HG03460 (cell line): ENCODE data around the gene TMEM165.
A peak's percentile ranks its signal among the peaks of the same experiment; 100 is the strongest.
"Not testable (repeated sequence)": the region's sequence is repeated elsewhere in the genome, so short reads cannot be mapped to it uniquely, and the experiment has no call there.

ENCODE experiments used
- ATAC-seq: cut with Tn5 transposase; IDR thresholded peaks from one replicate; pipeline ENCODE4 v1.9.1; 2021; ENCODE audit not compliant: unreplicated experiment

TMEM165 gene

DNA sequence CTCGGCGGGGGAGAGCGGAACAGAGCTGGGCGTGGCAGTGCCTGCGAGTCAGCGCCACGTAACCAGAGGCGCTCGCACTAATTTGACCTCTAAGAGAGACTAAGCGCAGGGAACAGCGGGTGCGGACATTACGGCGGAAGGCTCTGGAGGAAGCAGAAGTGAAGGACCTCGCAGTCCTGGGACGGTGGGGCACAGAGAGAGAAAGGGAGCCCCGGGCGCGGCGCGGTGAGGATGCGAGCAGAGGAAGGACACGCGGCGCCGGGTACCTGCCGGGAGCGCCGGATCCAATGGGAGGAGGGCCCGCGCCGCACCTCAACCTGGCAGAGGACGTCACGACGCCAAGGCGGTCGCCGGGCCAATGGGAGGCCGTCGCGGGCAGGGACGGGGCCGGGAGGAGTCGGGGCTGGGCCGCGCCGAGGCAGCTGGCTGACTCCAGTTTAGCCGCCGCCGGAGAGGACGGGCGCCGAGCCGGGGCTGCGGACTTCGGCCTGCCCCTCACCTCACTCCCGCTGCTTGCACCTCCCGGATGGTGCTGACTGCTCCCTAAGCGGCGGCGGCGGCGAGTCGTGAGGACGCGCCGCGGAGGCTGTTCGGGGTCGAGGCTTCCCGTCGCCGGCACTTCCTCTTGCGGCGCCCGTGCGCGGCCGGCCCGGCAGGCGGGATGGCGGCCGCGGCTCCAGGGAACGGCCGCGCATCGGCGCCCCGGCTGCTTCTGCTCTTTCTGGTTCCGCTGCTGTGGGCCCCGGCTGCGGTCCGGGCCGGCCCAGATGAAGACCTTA, at the start of gene TMEM165:
TMEM165 (plus strand) TSS at position 429 of the 779 bp plus-strand sequence; CDS start at position 662, 233 bp downstream.
- ATAC-seq: peak; percentile 89

DNA sequence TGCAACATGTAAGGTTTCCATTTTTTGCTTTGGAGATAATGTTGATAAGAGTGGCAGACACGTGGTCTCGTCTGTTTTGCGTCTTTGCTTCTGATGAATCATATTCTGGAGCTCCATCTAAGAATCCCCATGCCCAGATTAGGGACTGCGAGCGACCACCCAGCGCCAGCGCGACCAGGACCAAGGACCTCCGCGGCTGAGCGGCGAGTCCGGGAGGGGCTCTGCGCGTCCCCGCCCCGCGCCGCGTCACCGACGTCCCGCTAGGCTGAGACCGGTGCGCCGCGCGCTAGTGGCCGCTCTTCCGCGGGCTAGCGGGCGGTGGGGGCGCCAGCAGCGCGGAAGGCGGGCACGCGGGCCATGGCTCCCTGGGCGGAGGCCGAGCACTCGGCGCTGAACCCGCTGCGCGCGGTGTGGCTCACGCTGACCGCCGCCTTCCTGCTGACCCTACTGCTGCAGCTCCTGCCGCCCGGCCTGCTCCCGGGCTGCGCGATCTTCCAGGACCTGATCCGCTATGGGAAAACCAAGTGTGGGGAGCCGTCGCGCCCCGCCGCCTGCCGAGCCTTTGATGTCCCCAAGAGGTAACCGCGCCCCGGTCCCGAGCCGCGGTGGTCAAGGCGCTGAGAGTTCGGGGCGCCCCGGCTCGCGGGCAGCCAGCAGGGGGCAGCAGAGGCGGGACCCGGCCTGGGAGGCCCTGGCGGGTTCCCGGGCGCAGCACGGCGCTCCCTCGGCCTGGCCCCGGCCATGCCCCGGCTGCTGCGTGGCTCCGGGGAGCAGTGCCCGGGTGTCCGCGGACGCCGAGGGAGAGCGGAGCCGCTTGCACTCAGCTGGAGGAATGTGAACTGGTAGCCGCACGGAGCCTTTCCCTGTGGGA, 49.5 kb upstream of the TMEM165 start, which contains the start of gene SRD5A3:
SRD5A3 (plus strand) TSS at position 263 of the 871 bp plus-strand sequence; CDS start at position 358, 95 bp downstream.
- peak; percentile 95 for ATAC-seq

DNA sequence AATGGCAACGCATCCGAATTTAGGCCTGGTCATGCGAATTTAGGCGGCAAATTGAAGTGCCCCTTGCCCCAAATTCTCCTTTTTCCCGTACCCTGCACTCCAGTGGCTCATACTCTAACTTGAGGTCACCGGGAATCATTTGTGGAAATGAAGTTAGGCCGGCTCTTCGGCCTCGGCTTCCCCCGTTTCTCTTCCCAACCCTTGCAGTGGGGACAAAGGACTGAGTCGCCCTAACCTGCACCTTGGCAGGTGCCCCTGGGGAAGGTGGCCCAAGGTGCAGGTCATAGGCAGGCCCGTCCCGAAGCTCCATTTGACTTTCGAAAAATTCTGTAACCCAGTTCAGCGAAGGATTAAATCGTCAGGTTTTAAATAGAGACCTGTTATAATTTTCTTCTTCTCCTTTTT, 48.9 kb upstream of the TMEM165 start:
- no peak for ATAC-seq

GRCh38 chr4:55347610-55348228, 48.0 kb upstream of the TMEM165 start:
- no peak for ATAC-seq

DNA sequence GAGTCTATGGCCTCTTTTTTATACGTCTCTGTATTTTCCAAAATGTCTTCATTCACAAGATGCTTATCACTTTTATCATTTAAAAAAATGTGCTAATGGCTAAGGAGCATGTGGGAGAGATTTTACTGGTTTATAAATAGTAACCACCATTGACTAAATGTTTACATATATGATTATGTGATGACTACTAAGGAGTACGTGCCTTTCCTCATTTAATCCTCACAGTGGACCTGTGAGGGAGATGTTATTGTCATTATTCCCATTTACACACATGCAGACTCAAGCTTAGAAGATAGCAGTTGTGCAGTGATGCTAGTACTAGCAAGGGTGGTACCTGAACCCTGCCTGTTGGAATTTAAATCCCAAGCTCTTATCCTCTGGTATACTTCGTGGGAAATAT, 47.3 kb upstream of the TMEM165 start:
- no peak for ATAC-seq

GRCh38 chr4:55350870-55351269, 44.9 kb upstream of the TMEM165 start:
- not testable (repeated sequence) for ATAC-seq

DNA sequence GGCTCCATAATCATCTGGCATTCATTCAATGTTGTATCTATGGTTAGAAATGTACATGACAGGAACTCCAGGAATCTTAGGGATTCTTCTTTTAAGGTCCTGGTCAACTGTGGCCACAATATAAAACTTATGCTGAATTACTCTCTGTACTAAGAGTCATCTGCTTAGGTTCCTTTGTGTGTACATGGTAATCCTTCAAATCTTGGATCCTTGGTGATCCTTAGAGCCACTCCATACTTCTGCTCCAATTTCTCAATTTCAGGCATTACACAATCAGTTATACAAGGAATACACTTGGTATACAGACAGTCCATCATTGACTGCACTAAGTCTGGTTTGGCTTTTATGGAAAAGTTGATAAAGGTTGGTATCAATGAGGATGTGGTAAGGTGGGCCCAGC, 43.9 kb upstream of the TMEM165 start:
- ATAC-seq: no peak

GRCh38 chr4:55352726-55353125, 43.0 kb upstream of the TMEM165 start:
- ATAC-seq: no peak

GRCh38 chr4:55353228-55353747, 42.5 kb upstream of the TMEM165 start:
- ATAC-seq: not testable (repeated sequence)

DNA sequence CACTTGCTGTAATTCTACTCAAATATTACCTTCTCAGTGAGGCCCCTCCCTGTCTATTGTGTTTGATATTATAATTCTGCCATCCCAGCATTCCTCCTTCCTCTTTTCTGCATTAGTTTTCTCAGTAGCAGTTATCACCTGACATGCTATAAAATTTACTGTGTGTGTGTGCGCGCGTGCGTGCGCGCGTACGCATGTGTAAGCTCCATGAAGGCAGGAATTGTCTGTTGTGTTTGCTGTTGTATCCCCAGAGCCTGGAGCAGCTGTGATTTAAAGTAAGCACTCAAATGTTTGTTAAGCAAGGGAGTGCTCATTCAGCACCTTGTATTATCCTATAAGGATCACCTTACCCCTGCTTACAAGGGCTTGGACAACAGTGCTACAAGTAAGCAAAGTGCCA, 41.1 kb upstream of the TMEM165 start:
- no peak for ATAC-seq

GRCh38 chr4:55355555-55355954, 40.2 kb upstream of the TMEM165 start:
- ATAC-seq: no peak

DNA sequence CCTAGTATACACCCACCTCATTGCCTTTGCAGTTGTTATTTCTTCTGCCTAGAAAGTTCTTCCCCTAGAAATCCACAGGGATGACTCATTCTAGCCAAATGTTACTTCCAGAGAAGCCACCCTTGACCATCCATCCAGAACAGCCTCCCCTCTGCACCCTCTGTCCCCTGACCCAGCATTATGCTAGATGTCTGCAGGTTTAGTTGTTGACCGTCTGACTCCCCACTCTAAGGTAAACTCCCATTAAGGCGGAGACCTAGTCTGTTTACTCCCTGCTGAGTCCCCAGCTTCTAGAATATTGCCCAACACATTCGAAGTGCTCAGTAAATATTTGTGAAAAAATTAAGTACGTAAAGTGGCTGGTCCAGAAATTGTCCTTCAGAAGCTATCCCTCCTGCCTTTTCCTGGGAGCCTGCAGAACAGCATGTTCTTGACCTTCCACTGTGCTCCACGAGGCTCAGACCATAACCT, 38.7 kb upstream of the TMEM165 start:
- ATAC-seq: no peak

- no peak for ATAC-seq
These were observed 37.5 kb upstream of the TMEM165 start for GRCh38 chr4:55358246-55358645.

- ATAC-seq: peak; percentile 73
These were observed 37.1 kb upstream of the TMEM165 start for GRCh38 chr4:55358668-55359067.

- ATAC-seq: no peak
These were observed 36.3 kb upstream of the TMEM165 start for GRCh38 chr4:55359397-55359916.

DNA sequence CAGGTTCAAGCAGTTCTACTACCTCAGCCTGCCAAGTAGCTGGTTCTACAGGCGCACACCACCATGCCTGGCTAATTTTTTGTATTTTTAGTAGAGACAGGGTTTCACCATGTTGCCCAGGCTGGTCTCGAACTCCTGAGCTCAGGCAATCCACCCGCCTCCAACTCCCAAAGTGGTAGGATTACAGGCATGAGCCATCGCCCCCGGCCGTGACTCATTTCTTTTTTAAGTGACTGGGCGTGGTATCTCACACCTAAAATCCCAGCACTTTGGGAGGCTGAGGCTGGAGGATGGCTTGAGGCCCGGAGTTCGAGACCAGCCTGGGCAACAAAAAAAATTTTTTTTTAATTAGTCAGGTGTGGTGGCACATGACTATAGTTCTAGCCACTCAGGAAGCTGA, 32.8 kb upstream of the TMEM165 start:
- ATAC-seq: not testable (repeated sequence)

GRCh38 chr4:55363691-55364351, 31.9 kb upstream of the TMEM165 start:
- no peak for ATAC-seq

DNA sequence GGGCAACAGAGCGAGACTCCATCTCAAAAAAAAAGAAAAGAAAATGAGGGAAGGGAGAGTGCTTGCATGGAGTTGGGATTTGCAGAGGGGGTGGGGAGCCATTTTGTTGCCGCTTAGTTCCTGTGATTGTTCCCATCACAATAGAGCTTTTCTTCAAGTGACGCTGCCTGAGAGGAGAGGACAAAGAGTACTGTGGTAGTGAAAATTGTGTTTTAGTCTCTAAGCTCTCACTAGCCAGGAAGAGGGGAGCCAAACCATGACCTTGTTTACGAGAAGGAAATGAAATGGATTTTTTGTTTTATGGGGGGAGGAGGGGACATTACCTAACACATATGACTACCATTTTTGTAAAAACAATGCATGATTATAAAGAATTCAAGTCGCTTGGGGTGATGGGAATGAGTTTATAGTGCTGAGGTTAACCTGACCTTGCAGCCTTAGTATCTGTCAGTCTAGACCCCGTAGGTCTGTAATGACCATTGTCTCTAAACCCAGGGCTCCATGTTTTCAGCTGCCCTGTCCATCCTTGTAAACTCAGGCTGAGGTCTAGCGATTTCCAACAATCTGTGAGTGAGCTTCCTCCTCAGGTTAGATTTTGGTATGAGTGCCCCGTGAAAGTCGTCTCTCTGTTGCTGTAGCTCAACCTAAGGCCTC, 30.9 kb upstream of the TMEM165 start:
- ATAC-seq: no peak

- ATAC-seq: no peak
These were observed 30.4 kb upstream of the TMEM165 start for GRCh38 chr4:55365345-55365728.

GRCh38 chr4:55366621-55367020, 29.1 kb upstream of the TMEM165 start:
- no peak for ATAC-seq
